Activated CD4-positive, alpha-beta T cell treated with anti-CD3 and anti-CD28 coated beads for 36 hours (primary cell): ENCODE results near the gene NBPF11. TPM values are rescaled to one million over a fixed set of nuclear protein-coding genes. Genes with fewer than 3 reads are reported as not detected.
"Not testable (repeated sequence)": the region's sequence is repeated elsewhere in the genome, so short reads cannot be mapped to it uniquely, and the experiment has no call there.

Source experiments
- ATAC-seq: fragments of 200-7000 bp; cut with Tn5 transposase; one replicate; pipeline ENCODE4 v1.10.0; 2021; ENCODE audit warnings: mild to moderate bottlenecking, moderate library complexity
- CTCF ChIA-PET: fragments of 350-600 bp; sonication (Branson Sonifier 250); formaldehyde crosslinking; loops from one replicate; lab custom pipeline; 2021; ENCODE audit warnings: antibody characterized with exemption; lab: Charles Lee
- POLR2A ChIA-PET: fragments of 350-600 bp; sonication (Branson Sonifier 250); formaldehyde crosslinking; loops from one replicate; lab custom pipeline; 2021; ENCODE audit warnings: antibody characterized with exemption, inconsistent platforms; lab: Charles Lee
- DNase-seq: peaks from one replicate; pipeline ENCODE4 v3.0.0-alpha.2; 2020
- H3K27ac Mint-ChIP-seq: one replicate; pipeline ENCODE4 v1.8.0; 2021; ENCODE audit warnings: mixed read lengths
- H3K27me3 Mint-ChIP-seq: one replicate; pipeline ENCODE4 v1.8.0; 2021; ENCODE audit warnings: mixed read lengths
- H3K36me3 Mint-ChIP-seq: one replicate; pipeline ENCODE4 v1.8.0; 2021; ENCODE audit warnings: low read depth, mixed read lengths
- H3K4me1 Mint-ChIP-seq: one replicate; pipeline ENCODE4 v1.8.0; 2021; ENCODE audit warnings: mixed read lengths
- H3K4me3 Mint-ChIP-seq: one replicate; pipeline ENCODE4 v1.8.0; 2021; ENCODE audit warnings: mild to moderate bottlenecking, moderate library complexity, mixed read lengths
- H3K9me3 Mint-ChIP-seq: one replicate; pipeline ENCODE4 v1.8.0; 2021; ENCODE audit warnings: low read depth, mixed read lengths
- intact Hi-C, 2 experiments: fragments of 100-400 bp; cut with DNase I in 1 of 2; cut with micrococcal nuclease in 1 of 2; formaldehyde crosslinking; loops; one replicate each; pipeline versions ENCODE4 v1.14.2 to v1.15.1; 2022 to 2024; cut with DNase I, micrococcal nuclease
- total RNA-seq, 2 experiments: library from RNA; stranded (reverse); gene quantifications; one replicate each; pipeline ENCODE4 v1.2.3, GENCODE V29; 2021

Gene NBPF11
- total RNA-seq, 2 experiments from 2014 or later: 6.8 to 7.6 TPM

GRCh38 chr1:148160343-148161052 lies 8.4 kb upstream of the NBPF11 start:
- H3K4me3 Mint-ChIP-seq: no peak overlapping the region
- no peak for ATAC-seq
- H3K9me3 Mint-ChIP-seq: no peaks in the 10 kb centered on the region
- H3K36me3 Mint-ChIP-seq: no peaks in the 10 kb centered on the region
- POLR2A ChIA-PET: no interaction called here
- DNase-seq: no peak
- peaks cover 10% of the 10 kb centered on the region for H3K4me1 Mint-ChIP-seq
- H3K27ac Mint-ChIP-seq: no peak overlapping the region
- CTCF ChIA-PET: no interaction called here
- peaks cover 14% of the 10 kb centered on the region for H3K27me3 Mint-ChIP-seq
- intact Hi-C loops: no loop called here

GRCh38 chr1:148160048-148160342 lies 7.9 kb upstream of the NBPF11 start:
- Mint-ChIP-seq H3K27ac (no peak overlapping the region), H3K4me1 (peaks cover 10% of the 10 kb centered on the region), H3K36me3 (no peaks in the 10 kb centered on the region), H3K4me3 (no peak overlapping the region), H3K9me3 (no peaks in the 10 kb centered on the region), H3K27me3 (peaks cover 14% of the 10 kb centered on the region)
- DNase-seq: no peak
- ATAC-seq: no peak
- intact Hi-C loops: no loop called here
- ChIA-PET CTCF (no interaction called here), POLR2A (no interaction called here)

GRCh38 chr1:148158341-148159003 lies 6.4 kb upstream of the NBPF11 start:
- ATAC-seq: no peak
- peaks cover 10% of the 10 kb centered on the region for H3K4me1 Mint-ChIP-seq
- POLR2A ChIA-PET: no interaction called here
- CTCF ChIA-PET: no interaction called here
- intact Hi-C loops: loop anchor here in 1 of 2 experiments (10.0 kb wide), 1 partner anchor 106 kb away; no protein-coding TSS in a partner anchor
- H3K9me3 Mint-ChIP-seq: no peaks in the 10 kb centered on the region
- no peak overlapping the region for H3K27ac Mint-ChIP-seq
- no peak for DNase-seq
- peaks cover 14% of the 10 kb centered on the region for H3K27me3 Mint-ChIP-seq
- peak overlapping the region; percentile 10 for H3K4me3 Mint-ChIP-seq
- H3K36me3 Mint-ChIP-seq: no peaks in the 10 kb centered on the region

GRCh38 chr1:148157803-148158202 lies 5.7 kb upstream of the NBPF11 start:
- CTCF ChIA-PET, H3K36me3 Mint-ChIP-seq, ATAC-seq, H3K27ac Mint-ChIP-seq, DNase-seq, H3K9me3 Mint-ChIP-seq, POLR2A ChIA-PET: not testable (repeated sequence)
- Mint-ChIP-seq H3K4me3 (peak overlapping the region; percentile 10), H3K27me3 (peaks cover 14% of the 10 kb centered on the region), H3K4me1 (peaks cover 11% of the 10 kb centered on the region)
- intact Hi-C loops: loop anchor here in 1 of 2 experiments (10.0 kb wide), 1 partner anchor 107 kb away; no protein-coding TSS in a partner anchor

GRCh38 chr1:148155494-148156275 lies 3.6 kb upstream of the NBPF11 start:
- Mint-ChIP-seq H3K27me3 (peaks cover 13% of the 10 kb centered on the region), H3K4me1 (peaks cover 16% of the 10 kb centered on the region), H3K4me3 (peak overlapping the region; percentile 43)
- H3K36me3 Mint-ChIP-seq, ATAC-seq, H3K27ac Mint-ChIP-seq, DNase-seq, CTCF ChIA-PET, H3K9me3 Mint-ChIP-seq, POLR2A ChIA-PET: not testable (repeated sequence)
- intact Hi-C loops: loop anchor here in 1 of 2 experiments (10.0 kb wide), 1 partner anchor 109 kb away; no protein-coding TSS in a partner anchor

- peak overlapping the region; percentile 76 for H3K27ac Mint-ChIP-seq
- ATAC-seq, DNase-seq, H3K27me3 Mint-ChIP-seq, H3K9me3 Mint-ChIP-seq, CTCF ChIA-PET, H3K36me3 Mint-ChIP-seq: not testable (repeated sequence)
- H3K4me3 Mint-ChIP-seq: peak overlapping the region; percentile 49
- peaks cover 13% of the 10 kb centered on the region for H3K4me1 Mint-ChIP-seq
- intact Hi-C loops: loop anchor here in 1 of 2 experiments (10.0 kb wide), 1 partner anchor 112 kb away; no protein-coding TSS in a partner anchor
- POLR2A ChIA-PET: interaction anchor here (1.3 kb wide), 1 partner anchor 181 kb away, joined by 9 read pairs; no protein-coding TSS in a partner anchor
Measured at GRCh38 chr1:148152795-148153194, 714 bp upstream of the NBPF11 start.

GRCh38 chr1:148151371-148151819 lies 686 bp downstream of the NBPF11 start:
- POLR2A ChIA-PET: interaction anchor here (1.2 to 1.3 kb wide), 2 partner anchors 112 to 183 kb away, joined by 4 to 9 read pairs; no protein-coding TSS in a partner anchor
- H3K9me3 Mint-ChIP-seq, H3K27me3 Mint-ChIP-seq, H3K27ac Mint-ChIP-seq, H3K36me3 Mint-ChIP-seq, CTCF ChIA-PET: not testable (repeated sequence)
- H3K4me3 Mint-ChIP-seq: peak overlapping the region; percentile 96
- peak; percentile 51 for DNase-seq
- peaks cover 13% of the 10 kb centered on the region for H3K4me1 Mint-ChIP-seq
- peak; percentile 16 for ATAC-seq
- intact Hi-C loops: loop anchor here in 1 of 2 experiments (10.0 kb wide), 1 partner anchor 113 kb away; no protein-coding TSS in a partner anchor

GRCh38 chr1:148150945-148151344 lies 1.1 kb downstream of the NBPF11 start:
- H3K36me3 Mint-ChIP-seq, ATAC-seq: not testable (repeated sequence)

GRCh38 chr1:148150014-148150413 lies 2.1 kb downstream of the NBPF11 start:
- H3K27ac Mint-ChIP-seq, H3K4me3 Mint-ChIP-seq, H3K27me3 Mint-ChIP-seq, POLR2A ChIA-PET, DNase-seq, H3K36me3 Mint-ChIP-seq, H3K4me1 Mint-ChIP-seq, H3K9me3 Mint-ChIP-seq, CTCF ChIA-PET, ATAC-seq: not testable (repeated sequence)
- intact Hi-C loops: loop anchor here in 1 of 2 experiments (10.0 kb wide), 1 partner anchor 115 kb away; no protein-coding TSS in a partner anchor

More at GRCh38 chr1:148150945-148151344, 1.1 kb downstream of the NBPF11 start:
- H3K27ac Mint-ChIP-seq, H3K4me1 Mint-ChIP-seq, H3K27me3 Mint-ChIP-seq, CTCF ChIA-PET, DNase-seq, H3K9me3 Mint-ChIP-seq, POLR2A ChIA-PET: not testable (repeated sequence)
- intact Hi-C loops: loop anchor here in 1 of 2 experiments (10.0 kb wide), 1 partner anchor 114 kb away; no protein-coding TSS in a partner anchor
- peak overlapping the region; percentile 96 for H3K4me3 Mint-ChIP-seq

GRCh38 chr1:148149050-148149815 lies 2.8 kb downstream of the NBPF11 start:
- H3K9me3 Mint-ChIP-seq, H3K36me3 Mint-ChIP-seq, H3K27me3 Mint-ChIP-seq, H3K4me1 Mint-ChIP-seq, intact Hi-C loops, H3K27ac Mint-ChIP-seq, DNase-seq, CTCF ChIA-PET, POLR2A ChIA-PET, ATAC-seq, H3K4me3 Mint-ChIP-seq: not testable (repeated sequence)
